Measurements from ENCODE around the gene ROR1. TPM values are rescaled to one million over a fixed set of nuclear protein-coding genes. Genes with fewer than 3 reads are reported as not detected.

Gene ROR1
- total RNA-seq, 5 donors from 2014 or later (not counting 1 experiment from before 2014, with no cell fraction given): 0.15 to 2.0 (median 0.33) TPM; not detected in 1

- no peak overlapping the region for H3K4me3 ChIP-seq (ENCODE audit: control insufficient read depth in 1 of 2, extremely low read depth in 1 of 2, low read length in 1 of 2)
- H3K27ac ChIP-seq (ENCODE audit: low read length): no peak overlapping the region
- no peaks in the 10 kb centered on the region for H3K9me3 ChIP-seq
- DNase-seq (no peak), ATAC-seq (replicated peaks in 1 of 4) (no peak)
- ChIA-PET POLR2A (no interaction called here), CTCF (no interaction called here)
- H3K27me3 ChIP-seq (replicated peaks in 1 of 2; ENCODE audit: control insufficient read depth in 2 of 2, extremely low read depth in 1 of 2, insufficient read depth in 2 of 2, low read length in 1 of 2): peaks cover 0 to 3% of the 10 kb centered on the region in 2 experiments
- peaks cover 0 to 3% of the 10 kb centered on the region in 2 experiments for H3K4me1 ChIP-seq (ENCODE audit: control insufficient read depth in 1 of 2, extremely low read depth in 1 of 2, insufficient read depth in 2 of 2, low read length in 2 of 2)
- H3K36me3 ChIP-seq (ENCODE audit: control insufficient read depth in 2 of 2, extremely low read depth in 1 of 2, insufficient read depth in 1 of 2, low read length in 1 of 2): no peaks in the 10 kb centered on the region
- no peaks in the 10 kb centered on the region for H3K4me1 Mint-ChIP-seq
- 82% methylated on average over 6 of the region's 7 CpGs for WGBS (ENCODE audit: insufficient coverage)
- no peaks in the 10 kb centered on the region for H3K9me3 Mint-ChIP-seq
- no peak overlapping the region for H3K4me3 Mint-ChIP-seq
- H3K27me3 Mint-ChIP-seq: peaks cover 0 to 9% of the 10 kb centered on the region in 2 donors
- H3K36me3 Mint-ChIP-seq: no peaks in the 10 kb centered on the region
- H3K27ac Mint-ChIP-seq: no peak overlapping the region
Measured at GRCh38 chr1:63794939-63795378, 21.1 kb downstream of the ROR1 start.

- Mint-ChIP-seq H3K27ac (no peak overlapping the region), H3K4me1 (no peaks in the 10 kb centered on the region), H3K4me3 (no peak overlapping the region), H3K27me3 (peaks cover 0 to 9% of the 10 kb centered on the region in 2 donors), H3K36me3 (no peaks in the 10 kb centered on the region), H3K9me3 (no peaks in the 10 kb centered on the region)
- Histone ChIP-seq H3K9me3 (no peaks in the 10 kb centered on the region), H3K4me3 (ENCODE audit: control insufficient read depth in 1 of 2, extremely low read depth in 1 of 2, low read length in 1 of 2) (no peak overlapping the region), H3K27ac (ENCODE audit: low read length) (no peak overlapping the region), H3K4me1 (ENCODE audit: control insufficient read depth in 1 of 2, extremely low read depth in 1 of 2, insufficient read depth in 2 of 2, low read length in 2 of 2) (no peaks in the 10 kb centered on the region), H3K27me3 (replicated peaks in 1 of 2; ENCODE audit: control insufficient read depth in 2 of 2, extremely low read depth in 1 of 2, insufficient read depth in 2 of 2, low read length in 1 of 2) (peaks cover 0 to 3% of the 10 kb centered on the region in 2 experiments), H3K36me3 (ENCODE audit: control insufficient read depth in 2 of 2, extremely low read depth in 1 of 2, insufficient read depth in 1 of 2, low read length in 1 of 2) (no peaks in the 10 kb centered on the region)
- DNase-seq (no peak), ATAC-seq (replicated peaks in 1 of 4) (no peak)
- 67% methylated on average over 1 of the region's 4 CpGs for WGBS (ENCODE audit: insufficient coverage)
- CTCF ChIA-PET: no interaction called here
- POLR2A ChIA-PET: no interaction called here
Measured at GRCh38 chr1:63795455-63795854, 21.6 kb downstream of the ROR1 start.

GRCh38 chr1:63797056-63797726 lies 23.4 kb downstream of the ROR1 start:
- ChIA-PET POLR2A (no interaction called here), CTCF (no interaction called here)
- Mint-ChIP-seq H3K4me3 (no peak overlapping the region), H3K36me3 (no peaks in the 10 kb centered on the region), H3K9me3 (no peaks in the 10 kb centered on the region), H3K27me3 (no peaks in the 10 kb centered on the region), H3K4me1 (no peaks in the 10 kb centered on the region), H3K27ac (no peak overlapping the region)
- Histone ChIP-seq H3K27me3 (replicated peaks in 1 of 2; ENCODE audit: control insufficient read depth in 2 of 2, extremely low read depth in 1 of 2, insufficient read depth in 2 of 2, low read length in 1 of 2) (peaks cover 0 to 3% of the 10 kb centered on the region in 2 experiments), H3K36me3 (ENCODE audit: control insufficient read depth in 2 of 2, extremely low read depth in 1 of 2, insufficient read depth in 1 of 2, low read length in 1 of 2) (no peaks in the 10 kb centered on the region), H3K27ac (ENCODE audit: low read length) (no peak overlapping the region), H3K4me3 (ENCODE audit: control insufficient read depth in 1 of 2, extremely low read depth in 1 of 2, low read length in 1 of 2) (no peak overlapping the region), H3K4me1 (ENCODE audit: control insufficient read depth in 1 of 2, extremely low read depth in 1 of 2, insufficient read depth in 2 of 2, low read length in 2 of 2) (no peaks in the 10 kb centered on the region), H3K9me3 (no peaks in the 10 kb centered on the region)
- no peak for DNase-seq
- WGBS (ENCODE audit: insufficient coverage): no CpG with 5 or more reads among the region's 7 CpGs
- ATAC-seq (replicated peaks in 1 of 4): no peak

- no peak overlapping the region for H3K27ac Mint-ChIP-seq
- Histone ChIP-seq H3K4me3 (ENCODE audit: control insufficient read depth in 1 of 2, extremely low read depth in 1 of 2, low read length in 1 of 2) (no peak overlapping the region), H3K9me3 (no peaks in the 10 kb centered on the region), H3K36me3 (ENCODE audit: control insufficient read depth in 2 of 2, extremely low read depth in 1 of 2, insufficient read depth in 1 of 2, low read length in 1 of 2) (no peaks in the 10 kb centered on the region), H3K27ac (ENCODE audit: low read length) (no peak overlapping the region), H3K4me1 (ENCODE audit: control insufficient read depth in 1 of 2, extremely low read depth in 1 of 2, insufficient read depth in 2 of 2, low read length in 2 of 2) (no peaks in the 10 kb centered on the region), H3K27me3 (replicated peaks in 1 of 2; ENCODE audit: control insufficient read depth in 2 of 2, extremely low read depth in 1 of 2, insufficient read depth in 2 of 2, low read length in 1 of 2) (peaks cover 0 to 3% of the 10 kb centered on the region in 2 experiments)
- no peaks in the 10 kb centered on the region for H3K36me3 Mint-ChIP-seq
- no peak overlapping the region for H3K4me3 Mint-ChIP-seq
- ChIA-PET CTCF (no interaction called here), POLR2A (no interaction called here)
- DNase-seq (no peak), ATAC-seq (replicated peaks in 1 of 4) (no peak)
- H3K9me3 Mint-ChIP-seq: no peaks in the 10 kb centered on the region
- no CpG with 5 or more reads among the region's 2 CpGs for WGBS (ENCODE audit: insufficient coverage)
- no peaks in the 10 kb centered on the region for H3K27me3 Mint-ChIP-seq
- H3K4me1 Mint-ChIP-seq: no peaks in the 10 kb centered on the region
Measured at GRCh38 chr1:63798284-63798683, 24.5 kb downstream of the ROR1 start.

GRCh38 chr1:63799307-63799706 lies 25.5 kb downstream of the ROR1 start:
- ChIA-PET POLR2A (no interaction called here), CTCF (interaction anchor here in 1 of 2 donors (0.7 kb wide), 1 partner anchor 620 kb away, joined by 5 read pairs; no protein-coding TSS in a partner anchor)
- ATAC-seq (replicated peaks in 1 of 4) (no peak), DNase-seq (no peak)
- Mint-ChIP-seq H3K9me3 (no peaks in the 10 kb centered on the region), H3K27ac (no peak overlapping the region), H3K27me3 (no peaks in the 10 kb centered on the region), H3K4me3 (no peak overlapping the region), H3K36me3 (no peaks in the 10 kb centered on the region), H3K4me1 (no peaks in the 10 kb centered on the region)
- no peak overlapping the region for H3K4me3 ChIP-seq (ENCODE audit: control insufficient read depth in 1 of 2, extremely low read depth in 1 of 2, low read length in 1 of 2)
- no peaks in the 10 kb centered on the region for H3K4me1 ChIP-seq (ENCODE audit: control insufficient read depth in 1 of 2, extremely low read depth in 1 of 2, insufficient read depth in 2 of 2, low read length in 2 of 2)
- WGBS (ENCODE audit: insufficient coverage): 80% methylated on average over 1 of the region's 1 CpG
- H3K27ac ChIP-seq (ENCODE audit: low read length): no peak overlapping the region
- no peaks in the 10 kb centered on the region for H3K9me3 ChIP-seq
- no peaks in the 10 kb centered on the region for H3K36me3 ChIP-seq (ENCODE audit: control insufficient read depth in 2 of 2, extremely low read depth in 1 of 2, insufficient read depth in 1 of 2, low read length in 1 of 2)
- H3K27me3 ChIP-seq (replicated peaks in 1 of 2; ENCODE audit: control insufficient read depth in 2 of 2, extremely low read depth in 1 of 2, insufficient read depth in 2 of 2, low read length in 1 of 2): peaks cover 0 to 3% of the 10 kb centered on the region in 2 experiments

- no peaks in the 10 kb centered on the region for H3K9me3 Mint-ChIP-seq
- H3K27me3 ChIP-seq (replicated peaks in 1 of 2; ENCODE audit: control insufficient read depth in 2 of 2, extremely low read depth in 1 of 2, insufficient read depth in 2 of 2, low read length in 1 of 2): peaks cover 0 to 2% of the 10 kb centered on the region in 2 experiments
- no peaks in the 10 kb centered on the region for H3K9me3 ChIP-seq
- no peak overlapping the region for H3K4me3 Mint-ChIP-seq
- ChIA-PET CTCF (interaction anchor here in 1 of 2 donors (0.9 kb wide), 1 partner anchor 330 kb away, joined by 5 read pairs; no protein-coding TSS in a partner anchor), POLR2A (no interaction called here)
- peaks cover 0 to under 1% of the 10 kb centered on the region in 2 donors for H3K27me3 Mint-ChIP-seq
- no peaks in the 10 kb centered on the region for H3K4me1 Mint-ChIP-seq
- DNase-seq (no peak), ATAC-seq (replicated peaks in 1 of 4) (no peak)
- H3K36me3 ChIP-seq (ENCODE audit: control insufficient read depth in 2 of 2, extremely low read depth in 1 of 2, insufficient read depth in 1 of 2, low read length in 1 of 2): no peaks in the 10 kb centered on the region
- no peak overlapping the region for H3K4me3 ChIP-seq (ENCODE audit: control insufficient read depth in 1 of 2, extremely low read depth in 1 of 2, low read length in 1 of 2)
- no peak overlapping the region for H3K27ac ChIP-seq (ENCODE audit: low read length)
- WGBS (ENCODE audit: insufficient coverage): no CpG with 5 or more reads among the region's 3 CpGs
- no peaks in the 10 kb centered on the region for H3K4me1 ChIP-seq (ENCODE audit: control insufficient read depth in 1 of 2, extremely low read depth in 1 of 2, insufficient read depth in 2 of 2, low read length in 2 of 2)
- H3K27ac Mint-ChIP-seq: no peak overlapping the region
- H3K36me3 Mint-ChIP-seq: no peaks in the 10 kb centered on the region
Measured at GRCh38 chr1:63799820-63800219, 26.0 kb downstream of the ROR1 start.
